ACHN (cell line): ENCODE measurements around the gene PROCA1.
A peak's percentile ranks its signal among the peaks of the same experiment; 100 is the strongest.
"Not testable (repeated sequence)": the region's sequence is repeated elsewhere in the genome, so short reads cannot be mapped to it uniquely, and the experiment has no call there.

ENCODE experiments used
- DNase-seq: peaks from one replicate; pipeline ENCODE4 v3.0.0-alpha.2; 2015
- in situ Hi-C: cut with HindIII; loops from 2 replicates; pipeline ENCODE4 v1.10.0; 2017; ENCODE audit warnings: low sequenced_read_pairs, low pct_ligation_motif_present, low pct_unique_long_range_greater_than_20kb

The PROCA1 gene

DNA sequence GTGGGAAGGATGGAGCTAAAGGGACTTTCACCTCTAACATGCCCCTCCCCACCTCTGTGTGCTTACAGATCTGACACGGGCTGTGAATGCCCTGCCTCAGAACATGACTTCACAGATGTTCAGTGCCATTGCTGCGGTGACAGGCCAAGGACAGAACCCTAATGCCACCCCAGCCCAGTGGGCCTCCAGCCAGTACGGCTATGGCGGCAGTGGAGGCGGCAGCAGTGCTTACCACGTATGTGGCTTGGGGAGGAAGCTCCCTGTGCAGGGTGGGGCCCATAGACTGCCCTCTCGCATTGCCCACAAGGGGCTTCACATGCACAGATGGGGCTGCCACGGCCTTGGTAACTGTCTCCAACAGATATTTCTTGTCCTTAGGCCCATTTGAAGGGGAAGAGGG lies 11.4 kb downstream of the PROCA1 start:
- in situ Hi-C loops = no loop called here
- DNase-seq = no peak

DNA sequence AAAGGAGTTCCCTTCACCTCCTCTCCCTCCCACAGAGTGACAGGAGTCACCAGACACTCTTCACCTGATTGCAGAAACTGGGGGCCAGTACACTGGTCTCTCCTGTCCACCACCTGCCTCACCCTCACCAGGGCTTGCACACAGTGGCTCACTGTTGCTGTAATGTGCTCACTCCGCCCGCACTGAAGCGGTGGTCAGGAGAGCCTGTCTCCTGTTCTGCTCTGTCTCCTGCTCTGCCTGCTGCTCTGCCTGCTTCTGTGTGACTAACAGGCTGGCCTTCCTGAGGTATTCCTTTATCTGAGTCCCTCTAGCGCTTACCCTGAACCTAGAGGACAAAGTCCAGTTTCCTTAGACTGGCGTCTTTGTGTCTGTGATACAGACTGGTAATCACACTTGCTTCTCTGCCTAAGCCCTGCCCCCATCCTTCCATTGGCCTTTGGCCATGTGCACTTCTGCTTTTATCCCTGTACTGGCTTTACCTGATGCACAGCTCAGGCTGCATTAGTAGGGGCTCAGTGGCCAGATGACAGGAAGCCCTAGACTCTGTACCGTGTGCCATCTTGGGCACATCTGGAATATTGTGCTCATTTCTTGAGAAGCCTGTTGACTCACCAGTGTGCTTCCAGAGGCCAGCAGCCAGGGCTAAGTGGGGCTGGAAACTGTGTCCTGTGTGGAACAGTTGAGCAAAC lies 13.3 kb downstream of the PROCA1 start:
- DNase-seq = peak; percentile 61
- in situ Hi-C loops = no loop called here

DNA sequence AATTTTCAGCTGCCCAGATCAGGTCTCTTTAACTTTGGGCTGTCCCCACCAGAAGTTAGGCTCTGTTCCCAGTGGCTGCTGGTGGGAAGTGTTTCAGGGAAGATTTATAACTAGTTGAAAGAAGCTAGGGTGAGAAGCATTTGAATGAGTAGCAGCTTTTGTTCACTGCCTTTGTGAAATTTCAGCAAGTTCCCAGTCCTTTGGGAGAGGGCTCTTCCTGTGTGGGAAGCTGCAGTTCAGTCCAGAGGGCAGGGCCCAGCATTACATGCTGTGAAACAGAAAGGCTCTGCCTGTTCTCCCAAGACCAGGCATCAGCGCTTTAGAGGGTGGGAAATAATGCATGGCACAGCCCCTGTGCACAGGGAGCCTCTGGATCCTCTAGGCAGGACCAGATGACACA lies 17.8 kb downstream of the PROCA1 start:
- DNase-seq = no peak
- in situ Hi-C loops = no loop called here

DNA sequence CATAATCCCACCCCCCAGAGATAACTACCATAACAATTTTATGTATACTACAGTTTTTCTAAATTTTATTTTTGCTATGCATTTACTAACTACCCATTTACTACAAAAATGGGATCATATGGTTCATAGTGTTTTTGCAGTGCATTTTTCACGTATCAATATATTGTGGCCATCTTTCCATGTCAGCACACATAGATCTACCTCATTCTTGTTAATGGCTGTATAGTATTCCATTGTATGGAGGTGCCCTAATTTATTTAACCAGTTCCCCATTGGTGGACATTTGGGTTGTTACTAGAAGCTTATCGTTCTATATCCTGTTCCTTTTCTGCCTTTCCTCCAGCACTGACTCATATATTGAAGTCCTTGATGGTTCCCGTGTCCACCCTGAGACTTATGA lies 22.7 kb downstream of the PROCA1 start:
- in situ Hi-C loops = no loop called here

DNA sequence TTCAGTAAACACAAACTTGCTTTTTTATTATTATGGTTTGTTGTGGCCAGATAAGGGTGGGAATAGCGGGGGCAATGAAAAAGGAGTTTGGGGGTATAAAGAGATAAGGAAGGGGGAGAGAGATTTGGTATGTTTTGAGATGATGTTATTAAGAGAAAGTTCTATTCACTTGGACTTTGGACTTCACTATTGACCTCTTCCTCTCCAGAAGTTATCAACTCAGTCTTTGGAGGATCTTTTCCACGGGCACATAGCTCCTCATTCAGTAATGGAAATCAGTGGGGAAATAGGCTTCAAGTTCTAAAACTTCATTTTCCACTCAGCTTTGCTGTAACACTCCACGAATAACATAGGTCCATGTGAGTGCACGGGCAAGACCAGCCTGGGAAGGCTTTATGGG lies 23.2 kb downstream of the PROCA1 start:
- DNase-seq = no peak
- in situ Hi-C loops = no loop called here

More for the DNA sequence above, 22.7 kb downstream of the PROCA1 start:
- no peak for DNase-seq

DNA sequence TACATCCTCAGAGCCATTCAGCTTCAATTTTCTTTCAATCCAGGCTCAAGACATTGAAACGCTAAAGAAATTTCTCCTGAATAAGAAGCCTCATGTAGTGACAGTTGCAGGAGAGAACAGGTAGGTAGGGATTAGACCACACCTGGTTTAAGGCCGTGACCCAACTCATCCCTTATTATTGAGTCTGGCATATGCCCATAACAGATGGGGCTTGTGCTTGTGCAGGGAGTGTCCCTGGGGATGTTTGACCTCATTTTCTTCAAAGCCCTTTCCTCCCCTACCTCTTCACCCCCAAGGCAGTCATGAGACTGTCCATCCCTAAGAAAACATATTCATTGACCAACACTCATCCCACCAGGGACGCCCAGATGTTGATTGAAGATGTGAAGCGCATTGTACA lies 25.4 kb downstream of the PROCA1 start:
- in situ Hi-C loops = no loop called here
- DNase-seq = no peak

DNA sequence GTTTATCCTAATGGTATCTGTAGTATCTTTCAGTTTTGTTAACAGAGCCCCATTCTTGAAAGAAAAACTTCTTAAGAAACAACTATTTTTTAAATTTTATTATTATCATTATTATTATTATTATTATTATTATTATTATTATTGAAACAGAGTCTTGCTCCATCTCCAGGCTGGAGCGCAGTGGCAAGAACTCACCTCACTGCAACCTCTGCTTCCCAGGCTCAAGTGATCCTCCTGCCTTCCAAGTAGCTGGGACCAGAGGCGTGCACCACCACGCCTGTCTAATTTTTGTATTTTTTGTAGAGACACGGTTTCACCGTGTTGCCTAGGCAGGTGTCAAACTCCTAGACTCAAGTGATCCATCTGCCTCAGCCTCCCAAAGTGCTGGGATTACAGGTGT lies 26.3 kb downstream of the PROCA1 start:
- DNase-seq = no peak
- in situ Hi-C loops = no loop called here

DNA sequence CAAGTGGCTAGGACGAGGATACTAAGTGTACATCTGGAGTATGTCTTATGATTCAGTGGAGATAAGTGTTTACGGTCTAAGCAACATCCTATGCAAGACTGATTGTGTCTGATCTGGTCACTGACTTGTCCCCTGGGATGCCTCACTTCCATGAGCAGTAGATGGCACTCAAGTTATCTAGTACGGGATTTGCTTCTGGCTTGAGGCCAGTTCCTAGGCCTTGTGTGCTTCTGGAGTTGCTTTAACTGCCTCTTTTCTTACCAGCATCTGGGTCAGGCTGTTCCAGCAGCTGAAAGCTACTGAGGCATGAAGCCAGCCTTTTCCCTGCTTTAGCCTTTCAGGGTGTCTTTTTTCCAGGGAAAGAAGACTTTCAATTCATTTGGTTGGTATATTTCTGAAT lies 26.7 kb downstream of the PROCA1 start:
- in situ Hi-C loops = no loop called here
- DNase-seq = peak; percentile 69

DNA sequence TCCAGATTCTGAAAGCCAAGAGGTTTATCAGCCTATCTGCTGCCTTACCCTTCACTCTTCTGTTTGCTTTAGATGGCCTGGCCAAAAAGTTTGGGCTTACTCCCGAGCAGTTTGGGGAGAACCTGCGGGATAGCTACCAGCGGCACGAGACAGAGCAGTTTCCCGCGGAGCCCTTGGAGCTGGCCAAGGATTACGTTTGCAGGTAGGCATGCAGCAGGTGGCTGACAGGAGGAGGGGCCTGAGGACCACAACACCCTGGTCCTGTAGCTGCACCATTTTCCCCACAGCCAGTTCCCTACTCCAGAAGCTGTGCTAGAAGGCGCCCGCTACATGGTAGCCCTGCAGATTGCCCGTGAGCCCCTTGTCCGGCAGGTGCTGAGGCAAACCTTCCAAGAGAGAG lies 29.0 kb downstream of the PROCA1 start:
- DNase-seq = no peak
- in situ Hi-C loops = no loop called here

DNA sequence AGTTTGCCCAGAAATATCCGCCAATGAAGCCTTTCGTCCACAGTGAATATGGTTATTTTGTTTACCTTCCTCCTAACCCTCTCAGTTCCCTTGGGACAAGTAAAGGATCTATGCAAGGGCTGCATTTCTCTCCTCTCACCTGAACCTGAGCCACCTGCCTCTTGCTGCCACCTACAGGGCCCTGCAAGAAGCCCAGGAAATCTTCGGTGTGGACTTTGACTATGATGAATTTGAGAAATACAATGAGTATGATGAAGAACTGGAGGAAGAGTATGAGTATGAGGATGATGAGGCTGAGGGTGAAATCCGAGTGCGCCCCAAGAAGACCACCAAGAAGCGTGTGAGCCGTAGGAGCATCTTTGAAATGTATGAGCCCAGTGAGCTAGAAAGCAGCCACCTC lies 35.7 kb downstream of the PROCA1 start:
- DNase-seq = peak; percentile 32

DNA sequence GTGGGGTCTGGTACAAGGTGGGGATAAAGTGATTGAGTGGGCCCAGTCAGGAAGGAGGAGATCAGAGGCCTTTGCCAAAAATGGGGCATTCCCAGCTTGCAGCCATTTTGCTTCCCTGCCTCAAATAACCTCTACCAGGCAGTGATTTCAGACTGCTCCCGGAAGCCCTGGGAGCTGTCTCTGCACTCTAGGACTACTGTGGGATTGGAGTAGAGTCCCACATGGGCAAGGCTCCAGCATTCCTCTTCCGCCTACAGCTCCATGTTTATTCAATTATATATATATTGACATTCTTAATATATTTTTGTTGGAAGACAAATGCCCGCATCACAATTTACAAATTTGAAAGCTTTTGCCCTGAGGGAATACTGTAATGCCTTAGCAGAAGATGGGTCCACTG lies 36.2 kb downstream of the PROCA1 start:
- in situ Hi-C loops = no loop called here
- no peak for DNase-seq

More for the DNA sequence above, 35.7 kb downstream of the PROCA1 start:
- in situ Hi-C loops = no loop called here

DNA sequence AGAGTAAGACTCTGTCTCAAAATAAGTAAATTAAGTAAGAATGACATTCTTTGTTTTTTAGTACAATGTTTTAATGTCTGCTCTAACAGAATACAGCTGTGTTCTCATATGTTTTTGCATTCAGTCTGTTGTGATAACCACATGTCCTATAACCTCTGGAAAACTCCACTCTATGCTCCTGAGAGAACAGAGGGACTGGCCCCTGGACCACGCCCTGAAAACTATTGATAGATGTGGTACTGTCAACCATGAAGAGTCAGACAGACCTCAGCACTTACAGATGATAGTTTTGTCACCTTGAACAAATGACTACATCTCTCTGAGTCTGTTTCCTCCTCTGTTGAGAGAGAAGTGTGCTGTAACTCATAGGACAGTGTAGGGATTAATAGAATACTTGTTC lies 41.8 kb downstream of the PROCA1 start:
- in situ Hi-C loops = no loop called here
- DNase-seq = no peak

DNA sequence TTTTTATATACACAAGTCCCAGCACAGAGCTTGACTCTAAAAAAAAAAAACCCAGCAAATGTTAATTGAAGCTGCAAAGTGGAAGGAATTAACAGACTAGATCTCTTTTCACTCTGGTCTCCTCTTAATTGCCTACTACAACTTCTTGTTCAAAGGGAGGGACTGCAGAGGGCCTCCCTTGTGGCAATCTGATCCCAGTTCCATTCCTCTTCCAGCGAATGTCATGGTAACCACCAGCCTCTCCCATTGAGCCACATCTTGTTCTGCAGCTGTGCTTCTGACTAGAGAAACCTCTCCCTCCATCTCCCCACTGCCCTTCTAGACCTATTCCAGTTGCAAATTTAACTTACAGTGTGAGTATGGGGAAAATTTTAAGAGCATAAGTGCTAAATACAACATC lies 43.8 kb downstream of the PROCA1 start:
- in situ Hi-C loops = no loop called here
- DNase-seq = no peak

DNA sequence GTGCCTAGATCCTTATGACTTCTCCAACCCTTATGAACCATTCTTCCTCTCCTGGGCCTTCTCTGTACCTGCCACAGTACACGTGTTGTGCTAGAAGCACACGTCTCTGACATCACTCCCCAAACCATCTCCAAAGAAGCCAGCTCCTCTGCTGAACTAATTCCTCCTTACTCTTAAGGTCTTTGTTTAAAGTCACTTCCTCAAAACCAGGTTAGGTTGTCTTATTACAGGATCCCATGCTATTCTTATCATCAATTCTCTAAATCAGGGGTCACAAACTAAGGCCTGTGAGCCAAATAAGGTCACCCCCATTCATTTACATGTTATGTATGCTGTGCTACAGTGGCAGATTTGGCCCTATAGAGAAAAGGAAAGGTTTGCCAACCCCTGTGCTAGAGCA lies 45.7 kb downstream of the PROCA1 start:
- DNase-seq = no peak
- in situ Hi-C loops = no loop called here

DNA sequence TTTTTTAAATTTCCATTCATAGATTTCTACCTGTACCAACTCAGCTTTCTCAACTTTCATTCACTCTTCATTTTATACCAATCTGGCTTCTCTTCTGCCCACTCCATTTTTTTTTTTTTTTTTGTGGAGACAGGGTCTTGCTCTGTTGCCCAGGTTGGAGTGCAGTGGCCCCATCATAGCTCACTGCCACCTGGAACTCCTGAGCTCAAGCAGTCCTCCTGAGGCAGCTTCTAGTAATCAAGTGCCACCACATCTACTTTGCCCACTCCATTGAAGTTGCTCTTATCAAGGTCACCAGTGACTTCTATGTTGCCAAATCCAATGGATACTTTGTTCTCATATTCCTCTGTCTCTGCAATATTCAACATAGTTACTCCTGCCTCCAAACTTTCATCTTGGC lies 48.0 kb downstream of the PROCA1 start:
- DNase-seq = no peak
- in situ Hi-C loops = no loop called here

DNA sequence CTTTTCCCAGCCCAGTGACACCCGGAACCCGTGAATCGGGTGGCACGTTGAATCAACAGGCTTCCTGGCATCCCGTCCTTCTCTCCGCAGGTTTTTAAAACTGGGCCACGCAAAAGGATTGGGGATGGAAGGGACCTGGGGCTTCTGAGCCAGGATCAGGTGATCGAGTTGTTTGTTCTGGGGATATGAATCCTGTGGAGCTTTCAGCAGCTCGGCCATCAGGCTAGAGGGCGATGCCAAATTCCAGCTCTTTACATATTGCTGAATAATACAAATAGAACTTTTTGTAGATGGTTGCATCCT lies 49.2 kb downstream of the PROCA1 start:
- no peak for DNase-seq
- in situ Hi-C loops = no loop called here

DNA sequence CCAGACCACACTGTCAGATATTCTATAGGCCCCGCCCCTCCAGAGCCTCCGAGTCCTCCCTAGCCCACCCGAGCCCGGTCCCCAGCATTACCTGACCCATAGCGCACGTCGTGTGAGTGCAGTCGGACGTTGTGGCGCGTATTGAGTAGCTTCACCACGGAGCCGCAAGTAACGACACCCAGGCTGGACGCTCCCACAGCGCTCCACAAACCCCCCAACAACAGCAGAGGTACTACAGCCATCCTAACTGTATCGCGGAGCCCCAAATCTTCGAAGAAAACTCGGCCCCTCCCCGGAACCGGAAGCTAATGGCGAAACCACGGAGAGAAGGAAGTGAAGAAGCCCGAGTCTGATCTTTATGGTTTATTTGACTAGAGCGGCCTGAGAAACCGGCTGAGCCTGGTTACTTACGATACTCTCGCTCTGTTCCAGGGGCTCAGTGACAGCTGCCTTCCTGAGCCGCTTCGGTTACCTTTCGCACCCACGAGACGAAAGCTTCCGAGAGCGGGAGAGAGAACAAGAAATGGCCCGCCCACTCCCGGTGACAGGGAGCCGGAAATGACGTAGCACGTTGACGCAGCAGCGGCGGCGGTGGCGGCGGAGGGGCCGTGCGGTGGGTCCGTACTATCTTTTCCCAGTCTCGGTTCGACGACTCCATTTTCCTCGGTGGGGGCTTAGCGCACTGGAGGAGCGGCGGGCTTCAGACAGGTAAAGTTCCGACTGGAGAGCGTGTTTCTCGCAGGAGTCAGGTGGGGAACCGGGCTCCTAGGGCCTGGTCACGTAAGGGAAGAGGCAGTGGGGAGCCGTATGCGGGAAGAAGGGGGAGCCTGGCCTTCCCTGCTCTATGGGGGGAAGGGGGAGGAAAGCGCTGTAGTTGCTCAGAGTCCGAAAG lies 49.8 kb downstream of the PROCA1 start, which contains the start of the genes SDF2 and SUPT6H:
Gene SDF2, minus strand, starts transcription at position 272 of the 892 bp plus-strand sequence. Its CDS starts 30 bp downstream, at position 242.
Gene SUPT6H, plus strand, starts transcription at position 571 of the 892 bp plus-strand sequence. CDS start 11,197 bp downstream, outside the sequence.
- peak; percentile 90 for DNase-seq
- in situ Hi-C loops = no loop called here

DNA sequence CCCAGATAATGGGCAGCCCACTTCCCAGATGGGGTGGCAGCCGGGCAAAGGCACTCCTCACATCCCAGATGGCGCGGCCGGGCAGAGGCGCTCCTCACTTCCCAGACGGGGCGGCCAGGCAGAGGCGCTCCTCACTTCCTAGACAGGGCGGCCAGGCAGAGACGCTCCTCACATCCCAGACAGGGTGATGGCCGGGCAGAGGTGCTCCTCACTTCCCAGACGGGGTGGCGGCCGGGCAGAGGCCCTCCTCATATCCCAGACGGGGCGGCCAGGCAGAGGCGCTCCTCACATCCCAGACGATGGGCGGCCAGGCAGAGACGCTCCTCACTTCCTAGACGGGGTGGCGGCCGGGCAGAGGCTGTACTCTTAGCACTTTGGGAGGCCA lies 52.2 kb downstream of the PROCA1 start:
- DNase-seq, in situ Hi-C loops: not testable (repeated sequence)

DNA sequence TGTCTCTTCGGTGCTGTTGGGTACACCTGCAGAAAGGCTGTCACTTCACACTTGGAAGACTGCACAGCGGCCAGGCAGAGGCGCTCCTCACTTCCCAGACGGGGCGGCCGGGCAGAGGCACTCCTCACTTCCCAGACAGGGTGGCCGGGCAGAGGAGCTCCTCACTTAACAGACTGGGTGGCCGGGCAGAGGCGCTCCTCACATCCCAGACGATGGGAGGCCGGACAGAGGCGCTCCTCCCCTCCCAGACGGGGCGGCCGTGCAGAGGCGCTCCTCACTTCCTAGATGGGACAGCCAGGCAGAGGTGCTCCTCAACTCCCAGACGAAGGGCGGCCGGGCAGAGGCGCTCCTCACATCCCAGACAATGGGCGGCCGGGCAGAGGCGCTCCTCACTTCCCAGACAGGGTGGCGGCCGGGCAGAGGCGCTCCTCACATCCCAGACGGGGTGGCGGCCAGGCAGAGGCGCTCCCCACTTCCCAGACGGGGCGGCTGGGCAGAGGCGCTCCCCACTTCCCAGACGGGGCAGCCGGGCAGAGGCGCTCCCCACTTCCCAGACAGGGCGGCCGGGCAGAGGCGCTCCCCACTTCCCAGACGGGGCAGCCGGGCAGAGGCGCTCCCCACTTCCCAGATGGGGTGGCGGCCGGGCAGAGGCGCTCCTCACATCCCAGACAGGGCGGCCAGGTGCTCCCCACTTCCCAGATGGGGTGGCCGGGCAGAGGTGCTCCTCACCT lies 52.8 kb downstream of the PROCA1 start:
- DNase-seq, in situ Hi-C loops: not testable (repeated sequence)
